ENCODE measurements around the gene ST8SIA6. TPM values are rescaled to one million over a fixed set of nuclear protein-coding genes. Genes with fewer than 3 reads are reported as not detected.
"Not testable (repeated sequence)": the region's sequence is repeated elsewhere in the genome, so short reads cannot be mapped to it uniquely, and the experiment has no call there.

ST8SIA6 gene
- 4.9 TPM for total RNA-seq

GRCh38 chr10:17454161-17455014, at the start of gene ST8SIA6:
ST8SIA6 (minus strand) TSS chr10:17454595; CDS start chr10:17454255, 340 bp downstream.
- no peak for FAIRE-seq
- peak; percentile 59 to 61 for DNase-seq (ENCODE audit: low spot score in 2 of 2)

- FAIRE-seq (no peak), DNase-seq (ENCODE audit: low spot score in 2 of 2) (no peak)
These were observed 49.4 kb upstream of the ST8SIA6 start for GRCh38 chr10:17503795-17504194.

- DNase-seq (ENCODE audit: low spot score in 2 of 2), result no peak
These were observed 48.4 kb upstream of the ST8SIA6 start for GRCh38 chr10:17502814-17503213.

GRCh38 chr10:17499014-17499413, 44.6 kb upstream of the ST8SIA6 start:
- DNase-seq (ENCODE audit: low spot score in 2 of 2); FAIRE-seq: not testable (repeated sequence)

More at GRCh38 chr10:17502814-17503213, 48.4 kb upstream of the ST8SIA6 start:
- FAIRE-seq, result no peak

GRCh38 chr10:17497446-17498030, 43.1 kb upstream of the ST8SIA6 start:
- FAIRE-seq (no peak), DNase-seq (ENCODE audit: low spot score in 2 of 2) (no peak)

GRCh38 chr10:17494626-17495260, 40.3 kb upstream of the ST8SIA6 start:
- DNase-seq (ENCODE audit: low spot score in 2 of 2) (no peak), FAIRE-seq (no peak)

GRCh38 chr10:17488848-17489247, 34.5 kb upstream of the ST8SIA6 start:
- no peak for FAIRE-seq

GRCh38 chr10:17483079-17483478, 28.7 kb upstream of the ST8SIA6 start:
- FAIRE-seq (no peak), DNase-seq (ENCODE audit: low spot score in 2 of 2) (no peak)

More at GRCh38 chr10:17488848-17489247, 34.5 kb upstream of the ST8SIA6 start:
- DNase-seq (ENCODE audit: low spot score in 2 of 2), result no peak

- DNase-seq (ENCODE audit: low spot score in 2 of 2), result no peak
- no peak for FAIRE-seq
These were observed 25.4 kb upstream of the ST8SIA6 start for GRCh38 chr10:17479822-17480221.

GRCh38 chr10:17479015-17479615, 24.7 kb upstream of the ST8SIA6 start:
- DNase-seq (ENCODE audit: low spot score in 2 of 2), result no peak
- FAIRE-seq, result no peak

- no peak for FAIRE-seq
- DNase-seq (ENCODE audit: low spot score in 2 of 2), result no peak
These were observed 21.7 kb upstream of the ST8SIA6 start for GRCh38 chr10:17476073-17476472.

- DNase-seq (ENCODE audit: low spot score in 2 of 2), result no peak
- no peak for FAIRE-seq
These were observed 21.3 kb upstream of the ST8SIA6 start for GRCh38 chr10:17475661-17476060.

- no peak for FAIRE-seq
- DNase-seq (ENCODE audit: low spot score in 2 of 2), result no peak
These were observed 20.4 kb upstream of the ST8SIA6 start for GRCh38 chr10:17474595-17475323.

- DNase-seq (ENCODE audit: low spot score in 2 of 2), result no peak
- FAIRE-seq, result no peak
These were observed 19.0 kb upstream of the ST8SIA6 start for GRCh38 chr10:17473228-17473950.

- DNase-seq (ENCODE audit: low spot score in 2 of 2), result no peak
These were observed 18.3 kb upstream of the ST8SIA6 start for GRCh38 chr10:17472481-17473227.

GRCh38 chr10:17470246-17470645, 15.9 kb upstream of the ST8SIA6 start:
- FAIRE-seq, result no peak
- DNase-seq (ENCODE audit: low spot score in 2 of 2), result no peak

More at GRCh38 chr10:17472481-17473227, 18.3 kb upstream of the ST8SIA6 start:
- FAIRE-seq, result no peak

- FAIRE-seq (no peak), DNase-seq (ENCODE audit: low spot score in 2 of 2) (no peak)
These were observed 11.1 kb upstream of the ST8SIA6 start for GRCh38 chr10:17465328-17466125.

GRCh38 chr10:17464545-17464944, 10.2 kb upstream of the ST8SIA6 start:
- DNase-seq (ENCODE audit: low spot score in 2 of 2) (no peak), FAIRE-seq (no peak)
